OCI-LY1 (cell line): Measurements from ENCODE around the gene AOAH.

ENCODE experiments used
- H2AFZ ChIP-seq: fragments of 200-600 bp; sonication (generic), shearing (Covaris generic); 2 replicates; pipeline ENCODE4 v1.6.0; 2014; ENCODE audit warnings: antibody characterized with exemption, mild to moderate bottlenecking, low read length
- H3F3A ChIP-seq: fragments of 200-600 bp; sonication (generic), shearing (Covaris generic); 2 replicates; pipeline ENCODE4 v1.6.0; 2014; ENCODE audit warnings: mild to moderate bottlenecking, antibody characterized with exemption, low read length, moderate library complexity; ENCODE audit not compliant: insufficient read depth
- H3K27ac ChIP-seq: fragments of 200-600 bp; sonication (generic); 2 replicates; pipeline ENCODE4 v1.5.1; 2014; ENCODE audit warnings: low read length, mixed run types, mild to moderate bottlenecking, low read depth; ENCODE audit not compliant: poor library complexity, severe bottlenecking
- H3K27me3 ChIP-seq: fragments of 200-600 bp; sonication (generic); 2 replicates; pipeline ENCODE4 v1.6.0; 2014; ENCODE audit warnings: antibody characterized with exemption, mild to moderate bottlenecking, low read length, moderate library complexity; ENCODE audit not compliant: insufficient read depth
- H3K36me3 ChIP-seq: fragments of 200-600 bp; sonication (generic); 2 replicates; pipeline ENCODE4 v1.6.1; 2014; ENCODE audit warnings: mild to moderate bottlenecking, antibody characterized with exemption, low read length, moderate library complexity, mixed read lengths; ENCODE audit not compliant: insufficient read depth
- H3K4me1 ChIP-seq: fragments of 200-600 bp; sonication (generic); 2 replicates; pipeline ENCODE4 v1.5.1; 2014; ENCODE audit warnings: mild to moderate bottlenecking, low read length, moderate library complexity; ENCODE audit not compliant: insufficient read depth, severe bottlenecking
- H3K4me2 ChIP-seq: fragments of 200-600 bp; sonication (generic), shearing (Covaris generic); 2 replicates; pipeline ENCODE4 v1.6.1; 2014; ENCODE audit warnings: low read length
- H3K4me3 ChIP-seq: fragments of 200-600 bp; sonication (generic); 2 replicates; pipeline ENCODE4 v1.5.1; 2014; ENCODE audit warnings: low read length, low read depth, mild to moderate bottlenecking, mixed read lengths; ENCODE audit not compliant: poor library complexity, severe bottlenecking
- H3K79me2 ChIP-seq: fragments of 200-600 bp; shearing (Covaris generic); 2 replicates; pipeline ENCODE4 v1.6.1; 2016; ENCODE audit warnings: mixed run types, low read length, mixed read lengths; ENCODE audit not compliant: insufficient read depth
- H3K9ac ChIP-seq: fragments of 200-600 bp; sonication (generic), shearing (Covaris generic); 2 replicates; pipeline ENCODE4 v1.6.1; 2014; ENCODE audit warnings: mild to moderate bottlenecking, low read length, mixed read lengths
- H3K9me2 ChIP-seq: fragments of 200-600 bp; sonication (generic), shearing (Covaris generic); 2 replicates; pipeline ENCODE4 v1.6.1; 2014; ENCODE audit warnings: low read depth, mild to moderate bottlenecking, low read length, mixed read lengths
- H3K9me3 ChIP-seq: fragments of 200-600 bp; shearing (Covaris generic); 2 replicates; pipeline ENCODE4 v1.6.1; 2014; ENCODE audit warnings: low read length, mixed read lengths
- H4K20me1 ChIP-seq: fragments of 200-600 bp; sonication (generic), shearing (Covaris generic); 2 replicates; pipeline ENCODE4 v1.6.0; 2016; ENCODE audit warnings: mild to moderate bottlenecking, low read length; ENCODE audit not compliant: insufficient read depth
- EZH2 ChIP-seq: fragments of 200-600 bp; sonication (generic), shearing (Covaris generic); IDR thresholded peaks from 2 replicates; pipeline ENCODE4 v1.8.0; 2017; ENCODE audit warnings: borderline replicate concordance, mixed run types, mild to moderate bottlenecking, antibody characterized with exemption, low read length, moderate library complexity, mixed read lengths
- TF ChIP-seq, protein P1 (sequence below): fragments of 200-600 bp; sonication (generic), shearing (Covaris generic); IDR thresholded peaks from 2 replicates; pipeline ENCODE4 v1.5.1; 2017; ENCODE audit warnings: mild to moderate bottlenecking, antibody characterized with exemption, low read length, moderate library complexity, mixed read lengths

AOAH gene

DNA sequence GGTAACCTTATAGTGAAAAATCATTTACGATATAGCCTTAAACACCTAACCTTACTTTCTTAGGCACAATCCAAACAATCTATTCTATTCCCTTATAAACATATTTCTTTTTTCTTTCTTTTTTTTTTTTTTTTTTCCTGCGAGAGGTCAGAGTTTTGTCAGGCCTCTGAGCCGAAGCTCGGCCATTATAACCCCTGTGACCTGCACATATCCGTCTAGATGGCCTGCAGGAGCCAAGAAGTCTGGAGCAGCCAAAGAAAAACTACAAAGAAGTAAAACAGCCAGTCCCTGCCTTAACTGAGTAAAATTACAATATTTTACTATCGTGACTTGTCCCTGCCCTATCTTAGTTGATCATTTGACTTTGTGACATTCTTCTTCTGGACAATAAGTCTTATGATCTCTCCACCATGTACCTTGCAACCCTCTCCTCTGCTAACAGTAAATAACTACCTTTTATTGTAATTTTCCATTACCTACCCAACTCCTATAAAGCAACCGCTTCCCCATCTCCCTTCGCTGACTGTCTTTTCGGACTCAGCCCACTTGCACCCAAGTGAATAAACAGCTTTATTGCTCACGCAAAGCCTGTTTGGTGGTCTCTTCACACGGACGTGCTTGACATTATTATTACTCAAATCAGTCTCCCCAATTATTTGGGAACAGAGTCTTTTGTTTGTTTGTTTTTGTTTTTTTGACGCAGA is 64.5 kb downstream of the AOAH start:
- H3K4me2 ChIP-seq = no peak overlapping the region
- no peaks in the 10 kb centered on the region for H3K9me3 ChIP-seq
- no peak overlapping the region for H2AFZ ChIP-seq
- no peak overlapping the region for H3K27ac ChIP-seq
- H3K9ac ChIP-seq = no peak overlapping the region
- H3K4me3 ChIP-seq = no peak overlapping the region
- no peaks in the 10 kb centered on the region for H3K4me1 ChIP-seq
- no peaks in the 10 kb centered on the region for H3F3A ChIP-seq
- H3K79me2 ChIP-seq = no peaks in the 10 kb centered on the region
- no peaks in the 10 kb centered on the region for H4K20me1 ChIP-seq
- no peak for TF ChIP-seq EZH2
- TF ChIP-seq, protein P1, sequence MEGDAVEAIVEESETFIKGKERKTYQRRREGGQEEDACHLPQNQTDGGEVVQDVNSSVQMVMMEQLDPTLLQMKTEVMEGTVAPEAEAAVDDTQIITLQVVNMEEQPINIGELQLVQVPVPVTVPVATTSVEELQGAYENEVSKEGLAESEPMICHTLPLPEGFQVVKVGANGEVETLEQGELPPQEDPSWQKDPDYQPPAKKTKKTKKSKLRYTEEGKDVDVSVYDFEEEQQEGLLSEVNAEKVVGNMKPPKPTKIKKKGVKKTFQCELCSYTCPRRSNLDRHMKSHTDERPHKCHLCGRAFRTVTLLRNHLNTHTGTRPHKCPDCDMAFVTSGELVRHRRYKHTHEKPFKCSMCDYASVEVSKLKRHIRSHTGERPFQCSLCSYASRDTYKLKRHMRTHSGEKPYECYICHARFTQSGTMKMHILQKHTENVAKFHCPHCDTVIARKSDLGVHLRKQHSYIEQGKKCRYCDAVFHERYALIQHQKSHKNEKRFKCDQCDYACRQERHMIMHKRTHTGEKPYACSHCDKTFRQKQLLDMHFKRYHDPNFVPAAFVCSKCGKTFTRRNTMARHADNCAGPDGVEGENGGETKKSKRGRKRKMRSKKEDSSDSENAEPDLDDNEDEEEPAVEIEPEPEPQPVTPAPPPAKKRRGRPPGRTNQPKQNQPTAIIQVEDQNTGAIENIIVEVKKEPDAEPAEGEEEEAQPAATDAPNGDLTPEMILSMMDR = no peak
- no peaks in the 10 kb centered on the region; the same call in 1 of the 2 replicates for H3K27me3 ChIP-seq
- H3K36me3 ChIP-seq = no peaks in the 10 kb centered on the region
- no peaks in the 10 kb centered on the region for H3K9me2 ChIP-seq

DNA sequence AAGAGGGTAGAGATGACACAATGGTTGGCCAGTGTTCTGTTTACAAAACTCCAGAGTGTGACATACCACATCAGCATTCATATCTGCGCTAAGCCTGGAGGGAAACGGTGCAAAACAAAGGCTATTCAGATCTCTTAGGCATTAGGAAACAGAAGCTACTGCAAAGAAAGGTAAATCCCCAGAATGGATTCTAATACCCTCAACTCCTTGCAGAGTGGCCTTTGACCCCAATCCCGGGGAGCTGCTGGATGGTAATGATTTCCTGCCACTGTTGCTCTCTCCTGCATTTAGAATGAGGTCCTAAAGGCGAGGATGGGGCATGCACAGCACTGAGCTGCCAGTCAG is 65.2 kb downstream of the AOAH start:
- H3K79me2 ChIP-seq = no peaks in the 10 kb centered on the region
- H3K4me3 ChIP-seq = no peak overlapping the region
- no peak overlapping the region for H3K4me2 ChIP-seq
- no peak overlapping the region for H3K9ac ChIP-seq
- no peak overlapping the region for H3K27ac ChIP-seq
- H3K9me3 ChIP-seq = no peaks in the 10 kb centered on the region
- H3K36me3 ChIP-seq = no peaks in the 10 kb centered on the region
- no peak overlapping the region for H2AFZ ChIP-seq
- TF ChIP-seq, protein P1 = no peak
- no peak for TF ChIP-seq EZH2
- no peaks in the 10 kb centered on the region; the same call in 1 of the 2 replicates for H3K27me3 ChIP-seq
- no peaks in the 10 kb centered on the region for H4K20me1 ChIP-seq
- H3F3A ChIP-seq = no peaks in the 10 kb centered on the region
- H3K9me2 ChIP-seq = no peaks in the 10 kb centered on the region
- H3K4me1 ChIP-seq = no peaks in the 10 kb centered on the region

DNA sequence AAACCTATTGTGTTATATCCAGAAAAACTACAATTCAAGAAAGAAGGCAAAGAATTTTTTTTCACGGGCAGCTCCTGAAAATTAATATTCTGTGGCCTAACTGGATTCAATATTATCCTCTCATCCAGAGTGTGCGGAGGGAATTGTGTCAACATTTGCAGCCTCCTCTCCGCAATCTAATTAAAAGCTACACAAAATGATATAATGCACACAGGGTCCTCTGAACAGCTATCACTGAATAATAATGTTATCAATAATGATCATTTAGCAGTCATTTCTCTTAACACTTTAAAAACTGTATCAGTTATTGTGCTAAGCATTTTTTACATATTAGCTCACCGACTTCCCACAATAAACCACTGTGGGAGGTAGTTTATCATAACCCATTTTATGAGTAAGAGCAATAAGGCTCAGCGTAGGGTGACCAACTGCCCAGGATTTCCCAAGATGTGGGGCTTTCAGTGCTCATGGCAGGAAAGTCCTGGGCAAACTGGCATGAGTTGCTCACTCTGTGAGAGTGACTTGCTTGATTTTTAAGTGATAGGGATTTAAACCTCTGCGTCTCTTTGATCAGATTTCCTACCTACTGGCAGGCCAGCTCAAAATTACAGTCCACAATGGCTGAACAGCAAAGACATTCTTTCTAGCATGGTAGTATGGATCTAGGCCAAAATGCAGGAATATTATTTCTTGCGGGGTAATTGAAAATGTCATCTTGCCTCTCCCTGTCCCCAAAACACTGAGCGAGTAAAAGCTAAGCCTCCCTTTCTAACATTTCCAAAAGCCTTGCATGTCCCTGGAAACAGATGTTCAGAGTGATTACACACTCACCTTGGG is 65.7 kb downstream of the AOAH start:
- no peaks in the 10 kb centered on the region for H3K9me3 ChIP-seq
- no peaks in the 10 kb centered on the region for H4K20me1 ChIP-seq
- H3K27me3 ChIP-seq = no peaks in the 10 kb centered on the region; the same call in 1 of the 2 replicates
- no peaks in the 10 kb centered on the region for H3K4me1 ChIP-seq
- H3K9ac ChIP-seq = no peak overlapping the region
- H2AFZ ChIP-seq = no peak overlapping the region
- H3K4me3 ChIP-seq = no peak overlapping the region
- no peaks in the 10 kb centered on the region for H3K9me2 ChIP-seq
- TF ChIP-seq, protein P1 = no peak
- TF ChIP-seq EZH2 = no peak
- H3K27ac ChIP-seq = no peak overlapping the region
- no peaks in the 10 kb centered on the region for H3K79me2 ChIP-seq
- no peaks in the 10 kb centered on the region for H3K36me3 ChIP-seq
- H3K4me2 ChIP-seq = no peak overlapping the region
- H3F3A ChIP-seq = no peaks in the 10 kb centered on the region
